GM18519 (cell line): Measurements from ENCODE around the gene TFDP1.

Experiments
- ATAC-seq: cut with Tn5 transposase; IDR thresholded peaks from one replicate; pipeline ENCODE4 v1.9.1; 2021; ENCODE audit warnings: mild to moderate bottlenecking, moderate library complexity; ENCODE audit not compliant: unreplicated experiment, low FRiP score

Gene TFDP1

GRCh38 chr13:113628291-113629270 lies 44.0 kb downstream of the TFDP1 start:
- no peak for ATAC-seq

GRCh38 chr13:113629866-113630265 lies 45.3 kb downstream of the TFDP1 start:
- ATAC-seq, result no peak

GRCh38 chr13:113630296-113630695 lies 45.7 kb downstream of the TFDP1 start:
- ATAC-seq, result no peak

DNA sequence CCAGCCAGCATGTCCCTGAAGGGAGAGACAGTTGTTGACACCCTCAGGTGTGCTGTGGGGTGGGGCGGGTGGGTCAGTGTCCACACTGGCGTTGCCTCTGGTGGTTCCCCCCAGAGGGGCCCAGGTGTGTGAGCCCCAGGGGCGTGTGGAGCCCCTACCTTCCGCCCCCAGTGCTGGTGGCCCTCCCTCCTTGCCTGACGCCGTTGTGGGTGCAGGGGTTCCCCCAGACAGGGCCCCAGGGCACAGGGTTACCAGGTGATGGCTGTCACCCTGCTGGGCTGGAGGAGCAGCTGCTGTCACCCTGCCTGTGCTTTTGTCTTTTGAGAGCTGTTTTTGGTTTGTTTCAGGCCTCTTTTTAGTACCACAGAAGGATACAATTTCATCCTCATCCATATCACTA lies 46.3 kb downstream of the TFDP1 start:
- ATAC-seq, result no peak

DNA sequence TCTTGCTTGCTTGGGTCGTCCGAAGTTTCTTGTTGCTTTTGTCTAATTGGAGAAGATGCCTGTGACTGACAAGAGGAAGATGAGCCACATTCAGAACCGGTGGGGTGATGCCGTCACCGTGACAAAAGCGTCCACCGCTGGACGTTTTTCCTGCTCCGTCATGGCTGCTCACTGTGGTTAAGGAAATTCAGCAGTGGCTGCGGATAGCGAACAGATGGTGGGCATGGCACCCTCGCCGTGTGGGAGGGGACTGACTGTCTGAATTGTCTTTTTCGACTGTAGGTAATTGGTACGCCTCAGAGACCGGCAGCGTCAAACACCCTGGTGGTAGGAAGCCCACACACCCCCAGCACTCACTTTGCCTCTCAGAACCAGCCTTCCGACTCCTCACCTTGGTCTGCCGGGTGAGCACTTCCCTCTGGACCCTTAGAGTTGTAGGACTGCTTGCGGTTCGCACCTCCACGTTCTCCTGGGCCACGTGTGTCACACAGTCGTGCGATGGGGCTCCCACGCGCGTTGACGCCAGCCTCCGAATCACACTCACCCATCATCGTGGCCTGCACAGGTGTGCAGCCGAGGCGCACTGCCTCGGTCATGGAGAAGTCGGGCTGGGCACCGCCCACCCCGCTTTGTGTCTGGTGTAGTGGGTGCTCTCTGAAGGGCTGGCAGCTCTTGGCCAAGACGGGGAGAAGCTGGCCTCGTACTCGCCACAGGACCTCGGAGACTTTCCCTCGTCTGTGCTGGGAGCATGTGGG lies 47.0 kb downstream of the TFDP1 start:
- ATAC-seq, result no peak

GRCh38 chr13:113632706-113633484 lies 48.3 kb downstream of the TFDP1 start:
- ATAC-seq, result no peak

GRCh38 chr13:113633485-113633873 lies 48.9 kb downstream of the TFDP1 start:
- ATAC-seq, result no peak

- ATAC-seq, result no peak
These were observed 49.9 kb downstream of the TFDP1 start for GRCh38 chr13:113634279-113635047.

- ATAC-seq, result no peak
These were observed 50.5 kb downstream of the TFDP1 start for GRCh38 chr13:113635048-113635420.

- no peak for ATAC-seq
These were observed 51.2 kb downstream of the TFDP1 start for GRCh38 chr13:113635709-113636108.

- ATAC-seq, result no peak
These were observed 51.9 kb downstream of the TFDP1 start for GRCh38 chr13:113636266-113636963.

DNA sequence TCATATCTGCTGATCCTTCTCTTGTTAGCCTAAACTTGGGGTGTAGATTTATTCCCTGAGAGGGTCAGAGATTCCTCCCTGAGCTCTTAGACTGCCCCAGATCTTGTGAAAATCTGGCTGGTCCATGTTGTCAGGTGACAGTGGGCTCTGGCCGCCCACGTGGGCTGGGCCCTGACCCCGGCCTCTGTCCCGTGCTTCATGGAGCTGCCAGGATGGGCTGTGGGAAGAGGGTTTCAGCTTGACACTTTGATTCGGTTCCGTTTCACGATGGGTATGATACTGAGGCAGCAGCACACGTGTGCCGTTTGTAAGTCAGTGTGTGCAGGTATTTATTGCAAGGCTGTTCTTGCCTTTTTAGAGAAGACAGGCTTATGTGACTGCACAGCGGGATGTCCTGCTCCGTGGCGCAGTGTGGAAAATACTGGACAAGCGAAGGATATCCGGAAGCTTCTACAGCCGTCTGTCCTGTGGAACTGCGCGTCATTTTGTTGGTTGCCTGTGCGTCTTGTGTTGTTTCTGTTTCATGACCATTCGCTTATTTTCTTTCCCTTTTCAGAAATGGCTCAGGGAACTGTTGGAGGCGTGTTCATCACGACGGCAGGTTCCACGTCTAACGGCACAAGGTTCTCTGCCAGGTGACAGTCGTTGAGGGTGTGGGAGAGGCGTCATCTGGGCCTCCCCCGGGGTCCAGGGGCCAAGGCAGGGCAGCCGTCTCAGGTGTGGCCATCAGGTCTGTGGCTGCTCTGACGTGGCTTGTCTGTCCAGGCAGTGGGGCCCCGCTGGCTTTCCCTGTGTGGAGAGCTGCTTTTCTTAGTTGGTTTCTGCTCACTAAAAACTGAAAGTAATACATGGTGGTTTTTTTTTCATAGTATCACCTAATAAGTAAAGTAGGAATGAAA lies 53.0 kb downstream of the TFDP1 start:
- ATAC-seq, result no peak

DNA sequence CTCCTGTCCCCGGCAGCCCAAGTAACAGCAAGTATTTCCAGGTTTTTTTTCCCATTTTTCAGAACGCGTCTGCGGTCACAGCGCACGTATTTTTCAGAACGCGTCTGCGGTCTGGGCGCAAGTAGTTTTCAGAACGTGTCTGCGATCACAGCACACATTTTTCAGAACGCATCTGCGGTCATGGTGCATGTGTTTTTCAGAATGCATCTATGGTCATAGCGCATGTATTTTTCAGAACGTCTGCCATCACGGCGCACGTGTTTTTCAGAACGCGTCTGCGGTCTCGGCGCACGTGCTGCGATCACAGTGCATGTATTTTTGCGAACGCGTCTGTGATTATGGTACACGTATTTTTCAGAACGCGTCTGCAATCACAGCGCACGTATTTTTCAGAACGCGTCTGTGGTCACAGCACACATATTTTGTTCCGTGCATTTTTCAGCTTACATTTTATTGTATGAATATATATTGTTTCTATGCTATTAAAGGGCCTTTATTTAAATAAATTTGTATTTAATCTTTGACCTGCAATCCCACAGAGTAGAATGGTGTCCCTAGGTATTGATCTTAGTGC lies 53.7 kb downstream of the TFDP1 start:
- ATAC-seq, result no peak

GRCh38 chr13:113638806-113639205 lies 54.3 kb downstream of the TFDP1 start:
- no peak for ATAC-seq

GRCh38 chr13:113639616-113640262 lies 55.2 kb downstream of the TFDP1 start:
- no peak for ATAC-seq

DNA sequence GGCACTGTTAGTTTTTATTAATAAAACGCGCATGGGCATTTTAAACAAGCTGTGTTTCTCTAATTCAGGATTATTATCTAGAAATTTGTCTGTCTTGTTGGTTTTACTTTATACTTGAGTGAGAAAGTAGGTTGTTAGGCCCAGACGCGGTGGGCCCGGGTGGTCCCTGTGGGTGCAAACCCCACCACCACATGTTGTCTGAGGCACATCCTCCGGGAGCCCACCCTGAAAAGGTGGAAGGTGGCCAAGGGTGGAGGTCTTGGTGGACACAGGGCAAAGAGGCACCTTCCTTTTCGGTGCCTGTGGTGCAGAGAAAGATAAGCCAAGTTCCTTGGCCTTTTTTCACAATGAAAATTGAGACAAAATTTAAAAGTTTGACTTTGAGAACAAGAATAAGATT lies 56.9 kb downstream of the TFDP1 start:
- ATAC-seq, result no peak

- ATAC-seq, result no peak
These were observed 58.0 kb downstream of the TFDP1 start for GRCh38 chr13:113642563-113642962.

GRCh38 chr13:113643593-113643992 lies 59.0 kb downstream of the TFDP1 start:
- ATAC-seq, result no peak
